Breast epithelium (tissue), 4 donors: ENCODE results near the gene ZG16B. TPM values are rescaled to one million over a fixed set of nuclear protein-coding genes. Genes with fewer than 3 reads are reported as not detected.

ENCODE experiments used
- DNase-seq, 2 donors: peaks; one replicate each; pipeline ENCODE4 v3.0.0-alpha.2; 2019; ENCODE audit warnings: low spot score in 2 of 2
- H3K27ac ChIP-seq, 2 donors: fragments of 200-600 bp; sonication (generic) in 1 of 2; one replicate each; pipeline ENCODE4 v1.5.1; 2016 to 2019; ENCODE audit warnings: mild to moderate bottlenecking in 1 of 2
- H3K27me3 ChIP-seq, 2 donors: fragments of 200-600 bp; sonication (generic) in 1 of 2; one replicate each; pipeline versions ENCODE4 v1.5.1 to v1.6.0; 2017 to 2019; ENCODE audit warnings: control low read depth in 1 of 2, mild to moderate bottlenecking in 1 of 2
- H3K36me3 ChIP-seq: fragments of 200-600 bp; one replicate; pipeline ENCODE4 v1.5.1; 2019
- H3K4me1 ChIP-seq, 2 donors: fragments of 200-600 bp; sonication (generic); one replicate each; pipeline ENCODE4 v1.5.1; 2016 to 2019; ENCODE audit warnings: control low read depth in 1 of 2
- H3K4me3 ChIP-seq, 3 donors: fragments of 200-600 bp; sonication (generic); 1 replicate in 2 of 3; 2 replicates in 1 of 3; pipeline ENCODE4 v1.5.1; 2016 to 2019; ENCODE audit warnings: mild to moderate bottlenecking in 3 of 3, moderate library complexity in 2 of 3
- H3K9me3 ChIP-seq, 2 donors: fragments of 200-600 bp; sonication (generic) in 1 of 2; one replicate each; pipeline ENCODE4 v1.5.1; 2016 to 2019; ENCODE audit warnings: control low read depth in 1 of 2
- POLR2A ChIP-seq: fragments of 450-650 bp; IDR thresholded peaks from one replicate; pipeline ENCODE4 v1.6.1; 2016; ENCODE audit warnings: antibody characterized with exemption, mild to moderate bottlenecking, moderate library complexity
- POLR2AphosphoS5 ChIP-seq, 3 donors: sonication (generic); formaldehyde crosslinking; IDR thresholded peaks; one replicate each; pipeline ENCODE4 v1.6.1; 2017; ENCODE audit warnings: antibody characterized with exemption in 3 of 3
- intact Hi-C: fragments of 100-400 bp; cut with DNase I; formaldehyde crosslinking; loops from one replicate; pipeline ENCODE4 v1.15.1; 2023; ENCODE audit warnings: low total_unique reads
- total RNA-seq, 3 donors: library from RNA; depleted of rRNA; stranded (reverse); fragments of >200 nt; gene quantifications; one replicate each; pipeline ENCODE4 v1.1.0, GENCODE V29; 2016
- TF ChIP-seq, protein P1 (sequence below), 3 donors: fragments of 450-650 bp; IDR thresholded peaks; one replicate each; pipeline ENCODE4 v1.5.1; 2016 to 2017; ENCODE audit warnings: antibody characterized with exemption in 3 of 3, mild to moderate bottlenecking in 3 of 3, moderate library complexity in 3 of 3

The ZG16B gene
- total RNA-seq, 3 donors from 2014 or later = 24.6 to 46.5 TPM; not detected in 1

DNA sequence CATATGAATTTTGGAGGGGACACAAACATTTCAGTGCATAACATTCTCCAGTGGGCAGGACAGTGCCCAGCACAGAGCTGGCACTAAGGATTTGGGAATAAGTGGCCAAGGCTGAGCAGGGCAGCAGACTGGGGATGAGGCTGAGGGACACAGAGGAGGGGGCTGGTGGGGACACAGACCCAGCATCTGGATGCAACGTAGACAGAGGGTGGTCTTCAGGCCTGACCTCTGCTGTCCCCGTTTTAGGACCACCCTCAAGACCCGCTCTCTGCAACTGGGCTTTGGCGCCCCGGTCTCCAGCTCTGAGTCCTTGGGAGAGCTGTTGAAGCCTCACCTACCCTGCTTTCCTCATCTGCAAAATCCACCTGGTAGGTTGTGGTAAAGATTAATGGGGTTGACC is 39.5 kb upstream of the ZG16B start:
- H3K27ac ChIP-seq = no peak overlapping the region
- no peaks in the 10 kb centered on the region for H3K4me1 ChIP-seq
- H3K27me3 ChIP-seq = peaks cover 1 to 34% of the 10 kb centered on the region in 2 donors
- no peaks in the 10 kb centered on the region for H3K36me3 ChIP-seq
- intact Hi-C loops = no loop called here
- no peak overlapping the region for H3K4me3 ChIP-seq
- no peak for DNase-seq
- TF ChIP-seq, protein P1, sequence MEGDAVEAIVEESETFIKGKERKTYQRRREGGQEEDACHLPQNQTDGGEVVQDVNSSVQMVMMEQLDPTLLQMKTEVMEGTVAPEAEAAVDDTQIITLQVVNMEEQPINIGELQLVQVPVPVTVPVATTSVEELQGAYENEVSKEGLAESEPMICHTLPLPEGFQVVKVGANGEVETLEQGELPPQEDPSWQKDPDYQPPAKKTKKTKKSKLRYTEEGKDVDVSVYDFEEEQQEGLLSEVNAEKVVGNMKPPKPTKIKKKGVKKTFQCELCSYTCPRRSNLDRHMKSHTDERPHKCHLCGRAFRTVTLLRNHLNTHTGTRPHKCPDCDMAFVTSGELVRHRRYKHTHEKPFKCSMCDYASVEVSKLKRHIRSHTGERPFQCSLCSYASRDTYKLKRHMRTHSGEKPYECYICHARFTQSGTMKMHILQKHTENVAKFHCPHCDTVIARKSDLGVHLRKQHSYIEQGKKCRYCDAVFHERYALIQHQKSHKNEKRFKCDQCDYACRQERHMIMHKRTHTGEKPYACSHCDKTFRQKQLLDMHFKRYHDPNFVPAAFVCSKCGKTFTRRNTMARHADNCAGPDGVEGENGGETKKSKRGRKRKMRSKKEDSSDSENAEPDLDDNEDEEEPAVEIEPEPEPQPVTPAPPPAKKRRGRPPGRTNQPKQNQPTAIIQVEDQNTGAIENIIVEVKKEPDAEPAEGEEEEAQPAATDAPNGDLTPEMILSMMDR (IDR thresholded peaks at IDR 0.05) = no peak
- TF ChIP-seq POLR2A (no peak), POLR2AphosphoS5 (IDR thresholded peaks at IDR 0.05) (no peak)
- H3K9me3 ChIP-seq = no peaks in the 10 kb centered on the region

GRCh38 chr16:2791174-2791573 is 38.9 kb upstream of the ZG16B start:
- no peak for DNase-seq
- Histone ChIP-seq H3K27me3 (peaks cover 0 to 29% of the 10 kb centered on the region in 2 donors), H3K4me3 (no peak overlapping the region), H3K36me3 (no peaks in the 10 kb centered on the region), H3K4me1 (no peaks in the 10 kb centered on the region), H3K27ac (no peak overlapping the region), H3K9me3 (no peaks in the 10 kb centered on the region)
- intact Hi-C loops = no loop called here
- TF ChIP-seq POLR2A = no peak
- TF ChIP-seq POLR2AphosphoS5 (IDR thresholded peaks at IDR 0.05) = no peak
- TF ChIP-seq, protein P1 (IDR thresholded peaks at IDR 0.05) = no peak

DNA sequence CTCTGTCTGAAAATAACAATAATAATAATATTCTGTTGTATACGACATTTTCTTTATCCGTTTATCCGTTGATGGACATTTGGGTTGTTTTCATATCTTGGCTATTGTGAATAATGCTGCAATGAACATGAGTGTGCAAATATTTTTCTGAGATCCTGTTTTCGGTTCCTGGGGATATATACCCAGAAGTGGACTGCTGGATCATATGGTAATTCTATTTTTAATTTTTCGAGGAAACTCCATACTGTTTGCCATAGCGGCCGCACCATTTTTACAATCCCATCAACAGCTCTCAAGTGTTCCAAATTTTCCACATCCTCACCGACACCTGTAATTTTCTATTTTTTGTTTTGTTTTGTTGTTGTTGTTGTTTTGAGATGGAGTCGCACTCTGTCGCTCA is 37.2 kb upstream of the ZG16B start:
- Histone ChIP-seq H3K4me3 (no peak overlapping the region), H3K27me3 (peaks cover 0 to 17% of the 10 kb centered on the region in 2 donors), H3K4me1 (no peaks in the 10 kb centered on the region), H3K27ac (no peak overlapping the region), H3K36me3 (no peaks in the 10 kb centered on the region), H3K9me3 (no peaks in the 10 kb centered on the region)
- no peak for DNase-seq
- TF ChIP-seq POLR2AphosphoS5 (IDR thresholded peaks at IDR 0.05) = no peak
- no peak for TF ChIP-seq POLR2A
- intact Hi-C loops = no loop called here

DNA sequence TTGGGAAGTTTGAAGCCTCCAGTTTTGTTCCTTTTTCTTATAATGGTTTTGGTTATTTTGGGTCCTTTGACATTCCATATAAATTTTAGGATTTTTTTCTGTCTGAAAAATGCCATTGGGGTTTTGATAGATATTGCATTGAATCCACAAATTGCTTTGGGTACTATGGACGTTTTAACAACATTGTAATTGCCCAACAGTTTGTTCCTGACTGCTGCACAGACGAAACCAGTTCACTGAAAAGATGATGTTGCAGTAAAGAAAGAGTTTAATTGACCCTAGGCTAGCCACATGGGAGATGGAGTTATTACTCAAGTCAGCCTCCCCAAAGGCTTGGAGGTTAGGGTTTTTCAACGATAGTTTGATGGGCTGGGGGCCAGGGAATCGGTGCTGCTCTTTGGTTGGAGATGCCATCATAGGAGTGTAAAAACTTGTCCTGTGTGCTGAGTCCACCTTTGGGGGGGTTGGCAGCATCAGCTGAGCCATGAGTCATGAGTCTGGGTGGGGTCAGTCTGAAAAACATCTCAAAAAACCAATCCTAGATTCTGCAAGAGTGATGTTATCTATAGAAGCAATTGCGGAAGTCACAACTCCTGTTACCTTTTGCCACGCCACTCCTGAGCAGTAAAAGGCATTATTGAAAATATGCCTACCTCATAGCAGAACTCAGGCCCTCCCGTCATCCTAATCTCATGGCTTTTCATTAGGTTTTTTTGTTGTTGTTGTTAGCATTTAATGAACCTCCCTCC is 34.5 kb upstream of the ZG16B start:
- H3K4me3 ChIP-seq = no peak overlapping the region
- no peak for TF ChIP-seq POLR2AphosphoS5 (IDR thresholded peaks at IDR 0.05)
- TF ChIP-seq, protein P1 (IDR thresholded peaks at IDR 0.05) = no peak
- TF ChIP-seq POLR2A = no peak
- no peaks in the 10 kb centered on the region for H3K9me3 ChIP-seq
- no peak overlapping the region for H3K27ac ChIP-seq
- H3K27me3 ChIP-seq = peaks cover 0 to 25% of the 10 kb centered on the region in 2 donors
- no peaks in the 10 kb centered on the region for H3K36me3 ChIP-seq
- DNase-seq = no peak
- H3K4me1 ChIP-seq = no peaks in the 10 kb centered on the region
- intact Hi-C loops = no loop called here

GRCh38 chr16:2798723-2799204 is 31.3 kb upstream of the ZG16B start:
- no peak overlapping the region for H3K27ac ChIP-seq

More at GRCh38 chr16:2798723-2799204, 31.3 kb upstream of the ZG16B start:
- H3K9me3 ChIP-seq = peaks cover 0 to 2% of the 10 kb centered on the region in 2 donors
- H3K4me1 ChIP-seq = no peaks in the 10 kb centered on the region
- no peak for DNase-seq
- H3K27me3 ChIP-seq = peaks cover 0 to 15% of the 10 kb centered on the region in 2 donors
- no peak for TF ChIP-seq POLR2A
- TF ChIP-seq, protein P1 (IDR thresholded peaks at IDR 0.05) = no peak
- no peak for TF ChIP-seq POLR2AphosphoS5 (IDR thresholded peaks at IDR 0.05)
- no peak overlapping the region for H3K4me3 ChIP-seq
- no peaks in the 10 kb centered on the region for H3K36me3 ChIP-seq
- intact Hi-C loops = no loop called here
